ENCODE data around the gene FKBP14. TPM values are rescaled to one million over a fixed set of nuclear protein-coding genes. Genes with fewer than 3 reads are reported as not detected.
"Not testable (repeated sequence)": the region's sequence is repeated elsewhere in the genome, so short reads cannot be mapped to it uniquely, and the experiment has no call there.

FKBP14 gene
- total and polyA plus RNA-seq, 4 donors = 4.9 to 25.9 (median 15.4) TPM

- WGBS, 2 donors = 86 to 89% methylated on average over 3 of the region's 3 CpGs
- H3K9me3 ChIP-seq (ENCODE audit: control insufficient read depth, low read length) = no peaks in the 10 kb centered on the region
- intact Hi-C loops (cut with DNase I) = loop anchor here (5.0 to 10.0 kb wide), 5 partner anchors 38 to 191 kb away; partner anchors contain the start of genes FKBP14 (in 1 of the 2) and PLEKHA8 (in 1 of the 2)
- H3K27ac ChIP-seq (ENCODE audit: low read depth in 1 of 2, low read length in 2 of 2) = no peak overlapping the region
- no peak overlapping the region for H3K4me3 ChIP-seq (ENCODE audit: low read length in 2 of 2)
- peaks cover 0 to 1% of the 10 kb centered on the region in 2 donors for H3K36me3 ChIP-seq (ENCODE audit: control insufficient read depth in 1 of 2, insufficient read depth in 2 of 2, low read length in 1 of 2)
- no peaks in the 10 kb centered on the region for H3K27me3 ChIP-seq (ENCODE audit: control insufficient read depth in 1 of 2, insufficient read depth in 2 of 2, low read length in 1 of 2)
- DNase-seq (no peak), ATAC-seq (ENCODE audit: low FRiP score) (no peak)
- H3K4me1 ChIP-seq (ENCODE audit: control insufficient read depth in 1 of 2, insufficient read depth in 2 of 2, low read length in 2 of 2) = no peaks in the 10 kb centered on the region
Observed at GRCh38 chr7:30065746-30066145, 39.2 kb upstream of the FKBP14 start.

- ATAC-seq (ENCODE audit: low FRiP score) = peak; percentile 83
- intact Hi-C loops (cut with DNase I) = loop anchor here (5.0 to 10.0 kb wide), 5 partner anchors 108 to 310 kb away; no protein-coding TSS in a partner anchor
- Histone ChIP-seq H3K27me3 (ENCODE audit: control insufficient read depth in 1 of 2, insufficient read depth in 2 of 2, low read length in 1 of 2) (no peaks in the 10 kb centered on the region), H3K9me3 (ENCODE audit: control insufficient read depth, low read length) (no peaks in the 10 kb centered on the region), H3K27ac (ENCODE audit: low read depth in 1 of 2, low read length in 2 of 2) (no peak overlapping the region), H3K36me3 (ENCODE audit: control insufficient read depth in 1 of 2, insufficient read depth in 2 of 2, low read length in 1 of 2) (no peaks in the 10 kb centered on the region), H3K4me3 (ENCODE audit: low read length in 2 of 2) (no peak overlapping the region), H3K4me1 (ENCODE audit: control insufficient read depth in 1 of 2, insufficient read depth in 2 of 2, low read length in 2 of 2) (no peaks in the 10 kb centered on the region)
- no peak for DNase-seq
- WGBS, 2 donors = 65 to 66% methylated on average over 1 of the region's 1 CpG
Observed at GRCh38 chr7:30062587-30062986, 36.1 kb upstream of the FKBP14 start.

GRCh38 chr7:30061786-30062185, 35.3 kb upstream of the FKBP14 start:
- not testable (repeated sequence) for H3K9me3 ChIP-seq (ENCODE audit: control insufficient read depth, low read length); H3K4me3 ChIP-seq (ENCODE audit: low read length in 2 of 2); H3K36me3 ChIP-seq (ENCODE audit: control insufficient read depth in 1 of 2, insufficient read depth in 2 of 2, low read length in 1 of 2); H3K4me1 ChIP-seq (ENCODE audit: control insufficient read depth in 1 of 2, insufficient read depth in 2 of 2, low read length in 2 of 2); H3K27me3 ChIP-seq (ENCODE audit: control insufficient read depth in 1 of 2, insufficient read depth in 2 of 2, low read length in 1 of 2)
- DNase-seq (peak in 1 of 2 donors; percentile 52), ATAC-seq (ENCODE audit: low FRiP score) (peak; percentile 85)
- H3K27ac ChIP-seq (ENCODE audit: low read depth in 1 of 2, low read length in 2 of 2) = peak overlapping the region in 1 of 2 donors; percentile 28
- WGBS, 2 donors = 4 to 5% methylated on average over 3 of the region's 3 CpGs
- intact Hi-C loops (cut with DNase I) = loop anchor here (5.0 to 10.0 kb wide), 5 partner anchors 107 to 309 kb away; no protein-coding TSS in a partner anchor

- Histone ChIP-seq H3K4me1 (ENCODE audit: control insufficient read depth in 1 of 2, insufficient read depth in 2 of 2, low read length in 2 of 2) (no peaks in the 10 kb centered on the region), H3K27ac (ENCODE audit: low read depth in 1 of 2, low read length in 2 of 2) (no peak overlapping the region), H3K9me3 (ENCODE audit: control insufficient read depth, low read length) (no peaks in the 10 kb centered on the region), H3K27me3 (ENCODE audit: control insufficient read depth in 1 of 2, insufficient read depth in 2 of 2, low read length in 1 of 2) (no peaks in the 10 kb centered on the region), H3K36me3 (ENCODE audit: control insufficient read depth in 1 of 2, insufficient read depth in 2 of 2, low read length in 1 of 2) (peaks cover 3 to 5% of the 10 kb centered on the region in 2 donors), H3K4me3 (ENCODE audit: low read length in 2 of 2) (no peak overlapping the region)
- ATAC-seq (ENCODE audit: low FRiP score) (no peak), DNase-seq (no peak)
- intact Hi-C loops (cut with DNase I) = no loop called here
Observed at GRCh38 chr7:30057741-30058140, 31.2 kb upstream of the FKBP14 start.

GRCh38 chr7:30053068-30053467, 26.6 kb upstream of the FKBP14 start:
- intact Hi-C loops (cut with DNase I) = no loop called here
- 96% methylated on average over 3 of the region's 3 CpGs for WGBS, 2 donors

GRCh38 chr7:30049173-30049572, 22.7 kb upstream of the FKBP14 start:
- H3K9me3 ChIP-seq (ENCODE audit: control insufficient read depth, low read length) = no peaks in the 10 kb centered on the region
- peaks cover 5 to 6% of the 10 kb centered on the region in 2 donors for H3K36me3 ChIP-seq (ENCODE audit: control insufficient read depth in 1 of 2, insufficient read depth in 2 of 2, low read length in 1 of 2)
- no peak overlapping the region for H3K4me3 ChIP-seq (ENCODE audit: low read length in 2 of 2)
- intact Hi-C loops (cut with DNase I) = no loop called here
- no peak for DNase-seq
- 92 to 93% methylated on average over 4 of the region's 4 CpGs for WGBS, 2 donors
- no peak overlapping the region for H3K27ac ChIP-seq (ENCODE audit: low read depth in 1 of 2, low read length in 2 of 2)
- no peaks in the 10 kb centered on the region for H3K27me3 ChIP-seq (ENCODE audit: control insufficient read depth in 1 of 2, insufficient read depth in 2 of 2, low read length in 1 of 2)
- ATAC-seq (ENCODE audit: low FRiP score) = no peak
- no peaks in the 10 kb centered on the region for H3K4me1 ChIP-seq (ENCODE audit: control insufficient read depth in 1 of 2, insufficient read depth in 2 of 2, low read length in 2 of 2)

More at GRCh38 chr7:30053068-30053467, 26.6 kb upstream of the FKBP14 start:
- no peak for ATAC-seq (ENCODE audit: low FRiP score)
- Histone ChIP-seq H3K27ac (ENCODE audit: low read depth in 1 of 2, low read length in 2 of 2) (no peak overlapping the region), H3K27me3 (ENCODE audit: control insufficient read depth in 1 of 2, insufficient read depth in 2 of 2, low read length in 1 of 2) (no peaks in the 10 kb centered on the region), H3K9me3 (ENCODE audit: control insufficient read depth, low read length) (no peaks in the 10 kb centered on the region), H3K4me1 (ENCODE audit: control insufficient read depth in 1 of 2, insufficient read depth in 2 of 2, low read length in 2 of 2) (no peaks in the 10 kb centered on the region), H3K36me3 (ENCODE audit: control insufficient read depth in 1 of 2, insufficient read depth in 2 of 2, low read length in 1 of 2) (peaks cover 3 to 5% of the 10 kb centered on the region in 2 donors), H3K4me3 (ENCODE audit: low read length in 2 of 2) (no peak overlapping the region)
- DNase-seq = no peak

GRCh38 chr7:30048582-30048981, 22.1 kb upstream of the FKBP14 start:
- H3K4me1 ChIP-seq (ENCODE audit: control insufficient read depth in 1 of 2, insufficient read depth in 2 of 2, low read length in 2 of 2) = no peaks in the 10 kb centered on the region
- no peaks in the 10 kb centered on the region for H3K27me3 ChIP-seq (ENCODE audit: control insufficient read depth in 1 of 2, insufficient read depth in 2 of 2, low read length in 1 of 2)
- H3K4me3 ChIP-seq (ENCODE audit: low read length in 2 of 2) = no peak overlapping the region
- no peak overlapping the region for H3K27ac ChIP-seq (ENCODE audit: low read depth in 1 of 2, low read length in 2 of 2)
- DNase-seq (no peak), ATAC-seq (ENCODE audit: low FRiP score) (no peak)
- peaks cover 2 to 5% of the 10 kb centered on the region in 2 donors for H3K36me3 ChIP-seq (ENCODE audit: control insufficient read depth in 1 of 2, insufficient read depth in 2 of 2, low read length in 1 of 2)
- WGBS, 2 donors = 83 to 92% methylated on average over 2 of the region's 2 CpGs
- intact Hi-C loops (cut with DNase I) = no loop called here
- no peaks in the 10 kb centered on the region for H3K9me3 ChIP-seq (ENCODE audit: control insufficient read depth, low read length)

- Histone ChIP-seq H3K4me3 (ENCODE audit: low read length in 2 of 2) (no peak overlapping the region), H3K4me1 (ENCODE audit: control insufficient read depth in 1 of 2, insufficient read depth in 2 of 2, low read length in 2 of 2) (no peaks in the 10 kb centered on the region), H3K36me3 (ENCODE audit: control insufficient read depth in 1 of 2, insufficient read depth in 2 of 2, low read length in 1 of 2) (peaks cover 2 to 3% of the 10 kb centered on the region in 2 donors), H3K27me3 (ENCODE audit: control insufficient read depth in 1 of 2, insufficient read depth in 2 of 2, low read length in 1 of 2) (no peaks in the 10 kb centered on the region), H3K27ac (ENCODE audit: low read depth in 1 of 2, low read length in 2 of 2) (no peak overlapping the region), H3K9me3 (ENCODE audit: control insufficient read depth, low read length) (no peaks in the 10 kb centered on the region)
- ATAC-seq (ENCODE audit: low FRiP score) (no peak), DNase-seq (no peak)
- 7 to 11% methylated on average over 2 of the region's 2 CpGs for WGBS, 2 donors
- intact Hi-C loops (cut with DNase I) = no loop called here
Observed at GRCh38 chr7:30047124-30047523, 20.6 kb upstream of the FKBP14 start.

GRCh38 chr7:30046127-30046770, 19.7 kb upstream of the FKBP14 start:
- intact Hi-C loops (cut with DNase I) = no loop called here

More at GRCh38 chr7:30046127-30046770, 19.7 kb upstream of the FKBP14 start:
- WGBS, 2 donors = 75 to 77% methylated on average over 3 of the region's 3 CpGs
- Histone ChIP-seq H3K36me3 (ENCODE audit: control insufficient read depth in 1 of 2, insufficient read depth in 2 of 2, low read length in 1 of 2) (peaks cover 2 to 3% of the 10 kb centered on the region in 2 donors), H3K4me3 (ENCODE audit: low read length in 2 of 2) (no peak overlapping the region), H3K4me1 (ENCODE audit: control insufficient read depth in 1 of 2, insufficient read depth in 2 of 2, low read length in 2 of 2) (no peaks in the 10 kb centered on the region), H3K27me3 (ENCODE audit: control insufficient read depth in 1 of 2, insufficient read depth in 2 of 2, low read length in 1 of 2) (no peaks in the 10 kb centered on the region), H3K27ac (ENCODE audit: low read depth in 1 of 2, low read length in 2 of 2) (no peak overlapping the region), H3K9me3 (ENCODE audit: control insufficient read depth, low read length) (no peaks in the 10 kb centered on the region)
- DNase-seq (no peak), ATAC-seq (ENCODE audit: low FRiP score) (no peak)
